Measurements from ENCODE around the gene POF1B.
"Not testable (repeated sequence)": the region's sequence is repeated elsewhere in the genome, so short reads cannot be mapped to it uniquely, and the experiment has no call there.

The POF1B gene, protein sequence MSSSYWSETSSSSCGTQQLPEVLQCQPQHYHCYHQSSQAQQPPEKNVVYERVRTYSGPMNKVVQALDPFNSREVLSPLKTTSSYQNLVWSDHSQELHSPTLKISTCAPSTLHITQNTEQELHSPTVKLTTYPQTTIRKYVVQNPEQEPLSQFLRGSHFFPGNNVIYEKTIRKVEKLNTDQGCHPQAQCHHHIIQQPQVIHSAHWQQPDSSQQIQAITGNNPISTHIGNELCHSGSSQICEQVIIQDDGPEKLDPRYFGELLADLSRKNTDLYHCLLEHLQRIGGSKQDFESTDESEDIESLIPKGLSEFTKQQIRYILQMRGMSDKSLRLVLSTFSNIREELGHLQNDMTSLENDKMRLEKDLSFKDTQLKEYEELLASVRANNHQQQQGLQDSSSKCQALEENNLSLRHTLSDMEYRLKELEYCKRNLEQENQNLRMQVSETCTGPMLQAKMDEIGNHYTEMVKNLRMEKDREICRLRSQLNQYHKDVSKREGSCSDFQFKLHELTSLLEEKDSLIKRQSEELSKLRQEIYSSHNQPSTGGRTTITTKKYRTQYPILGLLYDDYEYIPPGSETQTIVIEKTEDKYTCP

DNA sequence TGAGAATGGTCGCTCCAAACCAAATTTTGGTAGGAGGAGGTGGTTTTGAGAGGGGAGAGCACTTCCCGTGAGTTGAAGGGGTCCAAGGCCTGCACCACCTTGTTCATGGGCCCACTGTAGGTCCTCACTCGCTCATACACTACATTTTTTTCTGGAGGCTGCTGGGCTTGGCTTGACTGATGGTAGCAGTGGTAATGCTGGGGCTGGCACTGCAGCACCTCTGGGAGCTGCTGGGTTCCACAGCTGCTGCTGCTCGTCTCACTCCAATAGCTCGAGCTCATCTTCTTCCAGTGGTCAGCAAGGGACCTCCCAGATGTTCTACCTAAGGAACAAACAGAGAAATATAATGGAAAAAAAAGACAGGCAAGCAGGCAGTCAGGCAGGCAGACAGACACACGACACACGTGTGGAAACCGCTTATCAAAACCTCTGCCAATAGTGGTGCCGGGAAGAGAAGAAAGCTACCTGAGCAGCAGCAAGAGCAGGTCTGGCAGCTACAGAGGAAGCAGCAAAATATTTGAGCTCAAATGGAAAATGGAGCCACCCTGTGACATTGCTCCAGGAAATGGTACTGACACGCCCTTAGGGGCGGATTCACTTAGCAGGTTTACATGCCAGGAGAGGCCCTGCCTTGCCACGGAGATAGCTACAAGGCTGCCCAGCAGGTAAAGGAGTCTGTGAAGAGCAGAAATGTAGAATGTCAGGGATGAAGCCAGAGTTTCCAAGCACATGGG lies at the start of gene POF1B:
TSS of gene POF1B (minus strand) at position 492 of the 734 bp plus-strand sequence. CDS start at position 281, 211 bp downstream.
- H3K9me3 Mint-ChIP-seq (ENCODE audit: low read depth), result no peaks in the 10 kb centered on the region
- H3K27me3 Mint-ChIP-seq, result no peaks in the 10 kb centered on the region
- H3K36me3 Mint-ChIP-seq, result no peaks in the 10 kb centered on the region
- H3K27ac Mint-ChIP-seq, result no peak within 1 kb of the TSS
- H3K4me3 Mint-ChIP-seq, result no peak within 1 kb of the TSS
- H3K4me1 Mint-ChIP-seq (ENCODE audit: low read depth), result no peaks in the 10 kb centered on the region

DNA sequence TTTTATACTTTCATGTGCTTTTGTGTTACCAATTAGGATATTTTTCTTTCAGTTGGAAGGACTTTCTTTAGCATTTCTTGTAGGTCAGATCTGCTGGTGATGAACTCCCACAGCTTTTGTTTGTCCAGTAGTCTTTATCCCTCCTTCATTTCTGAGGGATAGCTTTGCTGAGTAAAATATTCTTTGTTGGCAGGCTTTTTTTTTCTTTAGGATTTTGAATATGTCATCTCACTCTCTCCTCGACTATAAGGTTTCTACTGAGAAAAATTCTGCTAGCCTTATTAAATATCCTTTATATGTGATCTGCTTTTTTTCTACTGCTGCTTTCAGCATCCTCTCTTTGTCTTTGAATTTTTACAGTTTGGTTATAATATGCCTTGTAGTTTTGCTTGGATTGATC lies 49.6 kb upstream of the POF1B start:
- H3K4me1 Mint-ChIP-seq (ENCODE audit: low read depth), result no peaks in the 10 kb centered on the region
- no peaks in the 10 kb centered on the region for H3K9me3 Mint-ChIP-seq (ENCODE audit: low read depth)
- H3K4me3 Mint-ChIP-seq, result no peak overlapping the region
- H3K27ac Mint-ChIP-seq, result no peak overlapping the region
- no peaks in the 10 kb centered on the region for H3K36me3 Mint-ChIP-seq
- H3K27me3 Mint-ChIP-seq, result no peaks in the 10 kb centered on the region

DNA sequence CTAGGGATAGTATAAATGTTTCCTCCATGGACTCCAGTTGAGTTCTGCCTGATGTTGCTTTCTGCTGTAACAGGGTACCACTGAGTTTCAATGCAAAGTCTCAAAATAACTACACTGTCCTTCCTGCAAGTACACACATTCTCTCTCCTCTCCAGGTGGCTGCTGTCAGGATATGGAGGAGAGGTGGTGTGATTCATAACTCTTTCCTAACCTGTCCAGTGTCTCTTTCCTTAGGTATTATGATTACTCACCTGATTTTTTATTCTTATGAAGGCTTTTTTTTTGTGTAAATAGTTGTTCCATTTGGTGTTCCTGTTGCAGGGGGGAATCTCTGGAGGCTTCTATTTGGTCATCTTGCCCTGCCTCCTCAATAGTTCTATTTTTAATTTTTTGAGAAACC lies 39.8 kb upstream of the POF1B start:
- Mint-ChIP-seq H3K27ac (no peak overlapping the region), H3K27me3 (no peaks in the 10 kb centered on the region)

DNA sequence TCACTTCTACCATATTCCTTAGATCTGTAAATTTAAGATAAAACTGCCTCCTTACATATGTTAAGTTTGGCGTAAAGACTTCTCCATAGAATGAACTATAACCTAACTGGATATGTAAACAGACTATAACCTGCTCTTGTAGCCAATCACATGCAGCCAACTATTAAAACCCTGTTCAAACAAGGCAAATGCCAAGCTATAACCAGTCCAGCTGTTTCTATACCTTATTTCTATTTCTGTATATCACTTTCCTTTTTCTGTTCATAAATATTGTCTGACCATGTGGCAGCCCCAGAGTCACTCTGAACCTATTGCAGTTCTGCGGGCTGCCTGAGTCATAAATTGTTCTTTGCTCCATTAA lies 12.4 kb upstream of the POF1B start:
- Mint-ChIP-seq H3K27me3 (no peaks in the 10 kb centered on the region), H3K36me3 (no peaks in the 10 kb centered on the region), H3K4me1 (ENCODE audit: low read depth) (no peaks in the 10 kb centered on the region), H3K4me3 (no peak overlapping the region), H3K9me3 (ENCODE audit: low read depth) (no peaks in the 10 kb centered on the region), H3K27ac (no peak overlapping the region)

More for the DNA sequence above, 39.8 kb upstream of the POF1B start:
- Mint-ChIP-seq H3K4me3 (no peak overlapping the region), H3K9me3 (ENCODE audit: low read depth) (no peaks in the 10 kb centered on the region), H3K36me3 (no peaks in the 10 kb centered on the region), H3K4me1 (ENCODE audit: low read depth) (no peaks in the 10 kb centered on the region)

DNA sequence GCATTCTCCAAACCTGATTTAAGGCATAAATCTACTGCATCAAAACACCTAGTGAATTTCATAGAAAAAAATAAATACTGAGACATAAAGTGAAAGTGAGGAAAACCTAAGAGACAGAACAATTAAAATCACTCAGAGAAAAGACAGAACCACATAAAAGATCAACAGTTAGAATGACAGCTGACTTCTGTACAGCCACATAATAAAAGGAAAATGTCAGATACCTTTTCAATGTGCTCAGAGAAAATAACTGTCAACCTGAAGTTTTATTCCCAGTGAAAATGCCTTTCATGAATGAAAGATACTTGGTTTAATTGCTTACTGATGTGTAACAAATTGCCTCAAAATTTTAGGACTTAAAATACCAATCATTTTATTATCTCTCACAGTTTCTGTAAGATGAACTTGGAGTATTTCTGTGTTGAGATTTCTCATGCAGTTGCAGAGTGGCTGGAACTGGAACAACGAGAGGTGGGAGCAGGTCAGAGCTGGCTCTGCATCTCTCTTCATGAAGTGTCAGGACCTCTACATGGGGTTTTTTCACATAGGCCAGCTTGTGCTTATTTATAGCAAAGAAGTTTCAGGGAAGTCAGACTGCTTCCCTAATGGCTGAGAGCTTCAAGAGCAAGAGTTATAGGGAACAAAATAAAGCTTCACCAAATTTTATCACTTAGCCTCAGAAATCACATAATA lies 11.9 kb upstream of the POF1B start:
- Mint-ChIP-seq H3K36me3 (no peaks in the 10 kb centered on the region), H3K27me3 (no peaks in the 10 kb centered on the region), H3K9me3 (ENCODE audit: low read depth) (no peaks in the 10 kb centered on the region), H3K4me3 (no peak overlapping the region), H3K4me1 (ENCODE audit: low read depth) (no peaks in the 10 kb centered on the region), H3K27ac (no peak overlapping the region)

DNA sequence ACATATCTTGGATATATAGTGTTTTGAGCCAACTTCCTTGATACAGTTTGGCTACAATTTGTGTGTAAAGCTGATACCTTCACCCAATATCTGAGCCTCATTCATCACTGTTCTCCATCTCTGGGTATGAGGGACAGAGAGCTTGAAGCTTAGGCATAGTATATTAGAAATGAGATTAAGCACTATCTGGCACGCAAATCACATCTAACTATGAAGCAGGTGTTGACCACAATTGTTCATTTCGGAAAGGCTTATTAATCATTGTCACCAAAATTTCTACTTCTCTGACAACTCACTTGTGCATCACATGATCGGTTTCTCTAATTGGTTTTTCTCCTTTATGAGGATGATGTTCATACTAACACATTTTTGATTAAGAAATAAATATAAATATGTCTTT lies 2.1 kb upstream of the POF1B start:
- Mint-ChIP-seq H3K4me1 (ENCODE audit: low read depth) (no peaks in the 10 kb centered on the region), H3K27ac (no peak overlapping the region), H3K27me3 (no peaks in the 10 kb centered on the region), H3K36me3 (no peaks in the 10 kb centered on the region), H3K4me3 (no peak overlapping the region), H3K9me3 (ENCODE audit: low read depth) (no peaks in the 10 kb centered on the region)

DNA sequence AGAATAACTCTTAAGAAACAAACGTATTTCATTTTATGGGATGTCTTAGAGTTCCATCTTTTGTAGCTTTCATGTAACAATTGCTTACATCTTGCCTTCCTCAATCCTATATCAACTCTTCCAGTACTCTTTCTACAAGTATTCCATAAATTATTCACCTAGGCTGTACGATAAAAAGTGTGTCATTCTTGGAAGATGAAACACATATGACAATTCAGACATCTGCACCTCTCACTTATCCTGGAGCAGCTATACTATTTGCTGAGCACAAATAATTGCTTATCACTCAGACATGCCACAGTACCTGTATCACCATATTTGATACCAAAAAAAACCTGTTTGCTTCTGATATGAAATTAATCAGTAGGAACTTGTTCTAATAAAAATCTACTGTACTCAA lies 1.0 kb downstream of the POF1B start:
- H3K4me3 Mint-ChIP-seq, result no peak overlapping the region
- H3K4me1 Mint-ChIP-seq (ENCODE audit: low read depth), result no peaks in the 10 kb centered on the region
- H3K36me3 Mint-ChIP-seq, result no peaks in the 10 kb centered on the region
- no peak overlapping the region for H3K27ac Mint-ChIP-seq
- no peaks in the 10 kb centered on the region for H3K27me3 Mint-ChIP-seq
- no peaks in the 10 kb centered on the region for H3K9me3 Mint-ChIP-seq (ENCODE audit: low read depth)

DNA sequence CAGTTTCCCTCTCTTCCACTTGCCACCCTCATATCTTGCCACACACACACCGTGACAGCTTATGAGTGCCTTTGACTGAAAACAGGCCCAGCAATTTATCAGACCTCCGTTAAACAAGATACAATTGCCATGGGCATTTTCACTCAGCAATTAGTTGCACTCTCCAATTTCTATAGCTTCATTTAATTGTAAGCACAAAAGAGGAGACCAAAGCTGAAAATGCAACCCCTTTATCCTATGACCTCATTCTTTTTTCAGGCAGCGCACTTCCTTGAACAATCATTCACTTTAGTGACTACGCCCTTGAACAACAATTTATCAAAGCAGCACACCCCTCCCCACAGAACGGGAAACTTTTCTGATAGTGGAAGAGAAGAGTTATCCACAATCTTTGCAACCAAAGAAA lies 4.1 kb downstream of the POF1B start:
- H3K4me3 Mint-ChIP-seq, result no peak overlapping the region
- no peaks in the 10 kb centered on the region for H3K4me1 Mint-ChIP-seq (ENCODE audit: low read depth)
- no peak overlapping the region for H3K27ac Mint-ChIP-seq
- no peaks in the 10 kb centered on the region for H3K9me3 Mint-ChIP-seq (ENCODE audit: low read depth)
- no peaks in the 10 kb centered on the region for H3K27me3 Mint-ChIP-seq
- no peaks in the 10 kb centered on the region for H3K36me3 Mint-ChIP-seq

DNA sequence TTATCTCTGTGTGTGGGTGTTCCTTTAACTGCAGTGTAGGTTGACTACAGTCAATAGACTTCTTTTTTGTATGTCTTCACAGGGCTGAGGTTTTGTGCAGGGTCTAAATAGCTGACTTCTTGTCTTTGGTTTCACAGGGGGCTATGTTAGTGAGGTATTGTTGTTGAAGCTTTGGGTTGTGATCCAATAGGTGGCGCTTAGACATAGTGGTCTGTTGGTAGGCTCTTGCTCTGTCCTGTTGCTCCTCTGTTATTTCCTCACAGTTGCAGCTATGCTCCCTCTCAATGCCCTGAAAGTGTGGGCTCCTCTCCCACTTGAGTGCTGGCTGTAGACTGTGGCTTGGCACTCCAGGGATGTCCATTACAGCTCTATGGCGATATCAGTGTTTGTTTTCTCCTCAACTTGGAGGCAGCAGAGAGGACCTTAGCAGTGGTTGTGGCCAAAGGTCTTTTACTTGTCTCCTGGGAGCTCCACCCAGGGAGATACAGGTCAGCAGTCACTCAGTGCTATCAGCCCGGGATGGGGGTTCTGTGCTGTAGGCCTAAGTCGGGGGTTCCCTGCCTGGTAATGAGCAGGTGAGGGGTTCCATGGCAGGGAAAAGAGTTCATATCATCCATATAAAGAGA lies 14.0 kb downstream of the POF1B start:
- Mint-ChIP-seq H3K27me3 (no peaks in the 10 kb centered on the region), H3K4me1 (ENCODE audit: low read depth) (no peaks in the 10 kb centered on the region), H3K36me3 (no peaks in the 10 kb centered on the region), H3K9me3 (ENCODE audit: low read depth) (no peaks in the 10 kb centered on the region), H3K27ac (no peak overlapping the region), H3K4me3 (no peak overlapping the region)

DNA sequence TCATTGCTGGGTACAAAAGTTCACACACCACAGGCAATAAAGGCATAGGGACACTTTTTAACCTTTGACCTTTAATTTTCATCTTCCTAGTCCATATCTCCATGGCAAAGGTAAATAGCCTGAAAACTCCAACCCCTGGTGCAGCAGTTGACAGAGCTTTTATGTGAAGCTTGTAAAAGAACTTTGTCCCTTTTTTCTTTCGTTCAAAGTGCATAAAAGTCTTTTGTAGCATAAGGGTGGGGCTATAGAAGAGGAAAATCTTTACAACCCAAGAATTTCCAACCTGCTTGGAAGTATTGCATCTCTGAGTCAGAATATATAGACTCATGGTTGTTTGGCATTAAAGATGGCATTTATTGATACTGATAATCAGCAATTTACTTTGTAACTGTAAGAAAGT lies 20.4 kb downstream of the POF1B start:
- Mint-ChIP-seq H3K27me3 (no peaks in the 10 kb centered on the region), H3K4me3 (no peak overlapping the region), H3K9me3 (ENCODE audit: low read depth) (peaks cover 6% of the 10 kb centered on the region), H3K27ac (no peak overlapping the region), H3K4me1 (ENCODE audit: low read depth) (no peaks in the 10 kb centered on the region), H3K36me3 (no peaks in the 10 kb centered on the region)

DNA sequence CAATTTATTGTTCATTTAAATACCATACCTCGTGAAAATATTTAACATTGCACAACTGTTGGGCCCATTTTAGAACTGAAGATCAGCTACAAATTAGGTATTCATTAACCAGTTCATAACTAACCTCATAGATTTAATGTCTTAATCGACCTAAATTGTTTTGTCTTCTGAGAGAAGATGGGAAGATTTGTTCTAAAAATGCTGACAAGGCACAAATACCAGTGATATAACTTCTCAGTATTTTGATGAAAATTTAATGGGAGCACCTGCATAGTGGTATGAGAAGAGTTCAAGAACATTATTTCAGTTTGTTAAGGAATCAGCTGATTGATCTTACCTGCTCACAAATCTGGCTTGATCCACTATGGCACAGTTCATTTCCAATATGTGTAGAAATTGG lies 33.9 kb downstream of the POF1B start:
- Mint-ChIP-seq H3K27ac (no peak overlapping the region), H3K4me1 (ENCODE audit: low read depth) (no peaks in the 10 kb centered on the region), H3K36me3 (no peaks in the 10 kb centered on the region), H3K4me3 (no peak overlapping the region), H3K9me3 (ENCODE audit: low read depth) (no peaks in the 10 kb centered on the region), H3K27me3 (no peaks in the 10 kb centered on the region)

DNA sequence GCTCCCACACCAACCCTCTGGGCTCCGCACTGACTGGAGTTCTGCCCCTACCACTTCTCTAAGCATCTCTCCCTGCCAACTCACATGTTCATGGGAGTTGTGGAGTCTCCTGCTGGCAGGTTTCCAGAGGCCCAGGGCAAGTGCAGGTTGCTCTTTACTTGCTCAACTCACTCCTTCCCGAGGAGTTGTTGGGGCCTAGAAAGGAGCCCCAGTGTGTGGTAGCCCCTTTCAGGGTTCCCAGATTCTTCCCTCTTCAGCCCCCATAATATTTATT lies 52.5 kb downstream of the POF1B start:
- no peak overlapping the region for H3K4me3 Mint-ChIP-seq

DNA sequence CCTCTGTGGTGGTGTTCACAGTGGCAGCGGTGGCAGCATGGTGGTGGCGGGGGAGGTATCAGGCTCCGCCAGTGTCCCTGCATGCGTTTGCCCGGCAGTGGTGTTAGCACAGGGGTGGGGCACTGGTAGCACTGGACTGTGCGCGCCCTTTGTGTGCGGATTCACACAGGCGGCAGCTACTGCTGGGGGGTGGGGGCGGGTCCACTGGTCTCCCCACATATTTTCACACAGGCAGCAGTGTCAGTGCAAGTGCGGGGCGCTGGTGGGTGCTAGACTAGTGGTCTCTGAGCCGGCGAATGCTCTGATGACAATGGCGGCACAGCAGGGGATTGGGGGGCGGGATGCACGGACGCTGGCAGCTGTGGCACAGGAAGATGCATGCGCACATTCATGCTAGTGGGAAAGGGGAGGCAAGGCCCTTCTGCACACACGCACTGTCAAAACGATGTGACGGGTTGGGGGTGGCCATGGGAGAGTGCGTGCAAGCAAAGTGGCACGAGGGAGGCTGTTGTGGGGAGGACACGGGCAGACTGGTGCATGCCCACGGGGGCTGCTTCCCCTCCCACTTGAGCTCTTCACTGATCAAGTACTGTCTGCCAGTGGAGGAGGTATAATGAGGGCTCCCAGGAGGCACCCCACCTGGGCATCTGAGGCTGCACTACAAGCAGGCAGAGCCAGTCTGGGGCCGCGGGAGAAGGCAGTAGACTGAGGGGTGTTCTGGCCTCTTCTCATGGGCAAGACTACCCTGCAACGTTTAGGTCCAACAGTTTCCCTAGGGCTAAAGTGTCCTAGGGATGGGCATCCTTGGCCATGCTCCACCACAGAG lies 53.0 kb downstream of the POF1B start:
- Mint-ChIP-seq H3K27ac (no peak overlapping the region), H3K4me3 (no peak overlapping the region), H3K4me1 (ENCODE audit: low read depth) (no peaks in the 10 kb centered on the region), H3K36me3 (no peaks in the 10 kb centered on the region), H3K27me3 (no peaks in the 10 kb centered on the region), H3K9me3 (ENCODE audit: low read depth) (no peaks in the 10 kb centered on the region)

More for the DNA sequence above, 52.5 kb downstream of the POF1B start:
- no peaks in the 10 kb centered on the region for H3K27me3 Mint-ChIP-seq
- no peak overlapping the region for H3K27ac Mint-ChIP-seq
- H3K36me3 Mint-ChIP-seq, result no peaks in the 10 kb centered on the region
- H3K4me1 Mint-ChIP-seq (ENCODE audit: low read depth), result no peaks in the 10 kb centered on the region
- no peaks in the 10 kb centered on the region for H3K9me3 Mint-ChIP-seq (ENCODE audit: low read depth)

DNA sequence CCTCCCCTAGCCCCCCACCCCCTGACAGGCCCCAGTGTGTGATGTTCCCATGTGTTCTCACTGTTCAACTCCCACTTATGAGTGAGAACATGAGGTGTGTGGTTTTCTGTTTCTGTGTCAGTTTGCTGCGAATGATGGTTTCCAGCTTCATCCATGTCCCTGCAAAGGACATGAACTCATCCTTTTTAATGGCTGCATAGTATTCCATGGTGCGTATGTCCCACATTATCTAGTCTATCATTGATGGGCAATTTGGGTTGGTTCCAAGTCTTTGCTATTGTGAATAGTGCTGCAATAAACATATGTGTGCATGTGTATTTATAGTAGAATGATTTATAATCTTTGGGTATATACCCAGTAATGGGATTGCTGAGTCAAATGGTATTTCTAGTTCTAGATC lies 68.1 kb downstream of the POF1B start:
- not testable (repeated sequence) for H3K27me3 Mint-ChIP-seq; H3K4me1 Mint-ChIP-seq (ENCODE audit: low read depth); H3K27ac Mint-ChIP-seq; H3K4me3 Mint-ChIP-seq; H3K9me3 Mint-ChIP-seq (ENCODE audit: low read depth); H3K36me3 Mint-ChIP-seq

Measured in activated naive CD8-positive, alpha-beta T cell (primary cell).